HG03457 (cell line): ENCODE data around the gene RDH11.

Experiments used
- ATAC-seq: cut with Tn5 transposase; IDR thresholded peaks from one replicate; pipeline ENCODE4 v1.9.1; 2021; ENCODE audit warnings: moderate number of reproducible peaks; ENCODE audit not compliant: unreplicated experiment

Gene RDH11

GRCh38 chr14:67650694-67651093 lies 44.9 kb downstream of the RDH11 start:
- ATAC-seq, result no peak

GRCh38 chr14:67650151-67650550 lies 45.4 kb downstream of the RDH11 start:
- ATAC-seq, result no peak

GRCh38 chr14:67646131-67646530 lies 49.4 kb downstream of the RDH11 start:
- ATAC-seq, result no peak

GRCh38 chr14:67645414-67645813 lies 50.1 kb downstream of the RDH11 start:
- ATAC-seq, result no peak

GRCh38 chr14:67644428-67644827 lies 51.1 kb downstream of the RDH11 start:
- no peak for ATAC-seq

GRCh38 chr14:67643713-67644112 lies 51.9 kb downstream of the RDH11 start:
- ATAC-seq, result no peak

- no peak for ATAC-seq
Observed at GRCh38 chr14:67641902-67642749, 53.4 kb downstream of the RDH11 start.

GRCh38 chr14:67641480-67641879 lies 54.1 kb downstream of the RDH11 start:
- ATAC-seq, result no peak

GRCh38 chr14:67638642-67639041 lies 56.9 kb downstream of the RDH11 start:
- ATAC-seq, result no peak

GRCh38 chr14:67636361-67636919 lies 59.1 kb downstream of the RDH11 start:
- ATAC-seq, result no peak

- no peak for ATAC-seq
Observed at GRCh38 chr14:67633451-67634147, 62.0 kb downstream of the RDH11 start.

GRCh38 chr14:67630938-67631337 lies 64.6 kb downstream of the RDH11 start:
- no peak for ATAC-seq

GRCh38 chr14:67630186-67630585 lies 65.4 kb downstream of the RDH11 start:
- ATAC-seq, result no peak

GRCh38 chr14:67627519-67627918 lies 68.0 kb downstream of the RDH11 start:
- no peak for ATAC-seq
